Raji (cell line): Measurements from ENCODE around the gene MAGI1.

Source experiments
- POLR2A ChIP-seq: IDR thresholded peaks from 2 replicates; pipeline ENCODE4 v1.6.1; 2011; ENCODE audit warnings: low read depth, low read length, control low read depth; ENCODE audit not compliant: insufficient read depth

The MAGI1 gene

GRCh38 chr3:65526656-65527055, 512.1 kb downstream of the MAGI1 start:
- no peak for TF ChIP-seq POLR2A

DNA sequence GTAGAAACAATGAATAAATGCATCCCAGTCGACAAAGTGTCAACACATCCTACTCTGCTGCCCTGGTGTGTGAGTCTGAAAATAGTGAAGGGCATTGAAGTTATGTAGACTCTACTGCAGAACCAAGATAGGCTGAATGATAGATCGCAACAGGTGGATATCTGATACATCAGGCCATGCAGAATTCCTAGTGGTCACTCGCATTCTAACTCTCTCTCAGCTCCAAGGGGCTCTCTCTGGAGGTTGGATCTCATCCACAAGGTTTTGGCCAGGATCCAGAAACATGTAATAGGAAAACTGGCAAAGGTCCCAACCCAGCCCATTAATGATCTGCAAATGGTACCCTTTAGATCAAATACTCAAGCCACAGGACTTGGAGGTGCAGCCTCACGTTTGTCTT, 514.1 kb downstream of the MAGI1 start:
- TF ChIP-seq POLR2A = no peak

DNA sequence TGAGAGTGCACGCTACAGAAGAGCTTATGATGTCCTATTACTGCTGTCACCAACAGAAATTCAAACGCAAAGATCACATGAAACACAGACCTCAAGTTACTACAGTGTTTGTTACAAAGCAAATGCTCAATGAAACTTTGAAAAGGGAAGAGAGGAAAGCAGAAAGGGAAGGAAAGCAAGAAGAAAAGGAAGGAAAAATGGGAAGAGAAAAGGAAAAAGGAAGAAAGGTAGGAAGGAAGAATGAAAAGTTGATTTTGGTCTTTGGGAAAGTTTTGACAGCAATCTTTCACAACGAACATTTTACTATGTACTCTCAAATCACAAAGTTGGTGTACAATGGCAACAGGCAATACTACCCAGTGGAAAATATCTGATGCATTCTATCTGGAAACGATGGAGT, 514.8 kb downstream of the MAGI1 start:
- no peak for TF ChIP-seq POLR2A

GRCh38 chr3:65521032-65521431, 517.7 kb downstream of the MAGI1 start:
- TF ChIP-seq POLR2A = no peak

- no peak for TF ChIP-seq POLR2A
Observed at GRCh38 chr3:65516998-65517397, 521.7 kb downstream of the MAGI1 start.

DNA sequence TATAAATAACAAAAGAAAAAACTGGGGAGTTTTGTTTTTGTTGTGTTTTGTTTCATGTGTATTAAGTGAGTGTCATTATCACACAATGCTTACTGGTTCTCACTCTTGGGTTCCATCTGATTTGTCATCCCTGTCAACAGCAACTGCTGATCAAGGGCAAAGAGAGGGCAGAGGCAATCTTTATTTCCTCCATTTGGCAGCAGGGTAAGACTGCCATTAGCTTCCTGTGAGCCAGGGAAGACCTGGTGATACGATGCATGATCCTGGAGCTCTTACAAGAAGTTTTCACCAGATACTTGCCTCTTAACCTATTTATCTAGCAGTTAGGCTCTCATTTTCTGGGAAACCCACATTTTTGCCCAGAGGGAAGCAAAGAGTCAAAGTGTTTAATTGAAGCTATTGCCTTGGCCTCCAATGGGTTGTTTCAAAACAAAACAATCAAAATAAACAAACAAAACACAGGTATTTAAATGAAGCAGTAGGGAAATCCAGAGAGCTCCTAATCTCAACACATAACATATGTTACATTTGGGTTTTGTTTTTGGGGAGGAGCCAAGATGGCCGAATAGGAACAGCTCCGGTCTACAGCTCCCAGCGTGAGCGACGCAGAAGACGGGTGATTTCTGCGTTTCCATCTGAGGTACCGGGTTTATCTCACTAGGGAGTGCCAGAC, 529.8 kb downstream of the MAGI1 start:
- no peak for TF ChIP-seq POLR2A

DNA sequence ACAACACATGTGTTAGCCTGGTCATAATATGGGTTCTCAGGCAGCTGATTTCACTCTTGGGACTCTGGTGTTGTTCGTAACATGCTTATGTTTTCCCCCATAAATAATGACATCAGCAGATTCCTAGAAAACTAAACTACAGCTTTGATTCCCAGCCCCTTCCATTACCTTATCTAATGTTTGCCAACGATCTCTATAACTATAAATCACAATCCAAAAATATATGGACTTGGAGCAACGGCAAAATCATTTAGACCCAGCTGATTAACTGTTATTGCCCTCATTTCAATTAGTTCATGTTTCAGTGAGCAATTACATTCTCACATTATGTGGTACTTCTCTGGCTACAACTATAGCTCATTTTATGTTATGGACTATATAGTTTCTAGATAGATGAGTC, 531.3 kb downstream of the MAGI1 start:
- no peak for TF ChIP-seq POLR2A

- TF ChIP-seq POLR2A = no peak
Observed at GRCh38 chr3:65503776-65504175, 534.9 kb downstream of the MAGI1 start.

- TF ChIP-seq POLR2A = no peak
Observed at GRCh38 chr3:65502526-65502925, 536.2 kb downstream of the MAGI1 start.

DNA sequence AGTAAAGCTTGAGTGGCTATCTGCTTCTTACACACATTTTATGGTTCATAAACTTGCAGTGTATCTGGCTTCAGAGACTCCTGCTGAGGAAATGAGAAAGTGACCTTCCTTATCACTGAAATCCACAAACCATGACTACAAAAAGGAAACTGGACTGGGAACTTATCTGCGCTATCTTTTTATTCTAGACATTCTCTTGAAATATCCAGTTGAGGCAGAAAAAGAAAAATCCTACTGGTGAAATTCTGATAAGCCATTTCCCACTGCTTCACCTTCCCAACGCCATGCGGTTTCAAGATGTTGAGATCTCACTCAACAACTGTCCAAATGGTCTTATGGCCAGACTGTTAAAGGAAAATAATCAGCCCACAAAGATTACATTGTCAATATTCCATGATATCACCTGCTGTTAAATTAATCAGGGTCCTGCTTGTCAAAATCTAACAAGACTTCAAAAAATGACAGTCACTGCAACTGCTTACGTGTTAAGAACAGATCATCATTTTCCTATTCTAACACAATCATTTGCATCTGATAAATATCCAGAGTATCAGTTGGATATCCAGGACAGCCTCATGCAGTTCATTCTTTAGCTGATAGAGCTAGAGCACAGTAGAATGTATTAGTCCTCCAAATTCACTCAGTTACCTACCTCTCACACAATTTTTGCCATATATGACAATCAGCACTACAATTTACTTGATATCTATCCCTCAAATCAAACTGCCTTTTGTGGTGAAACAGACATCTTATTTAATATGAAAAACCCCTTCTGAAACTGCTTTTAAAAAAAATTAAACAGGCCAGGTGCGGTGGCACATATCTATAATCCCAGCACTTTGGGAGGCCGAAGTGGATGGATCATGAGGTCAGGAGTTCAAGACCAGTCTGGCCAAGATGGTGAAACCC, 538.1 kb downstream of the MAGI1 start:
- no peak for TF ChIP-seq POLR2A

DNA sequence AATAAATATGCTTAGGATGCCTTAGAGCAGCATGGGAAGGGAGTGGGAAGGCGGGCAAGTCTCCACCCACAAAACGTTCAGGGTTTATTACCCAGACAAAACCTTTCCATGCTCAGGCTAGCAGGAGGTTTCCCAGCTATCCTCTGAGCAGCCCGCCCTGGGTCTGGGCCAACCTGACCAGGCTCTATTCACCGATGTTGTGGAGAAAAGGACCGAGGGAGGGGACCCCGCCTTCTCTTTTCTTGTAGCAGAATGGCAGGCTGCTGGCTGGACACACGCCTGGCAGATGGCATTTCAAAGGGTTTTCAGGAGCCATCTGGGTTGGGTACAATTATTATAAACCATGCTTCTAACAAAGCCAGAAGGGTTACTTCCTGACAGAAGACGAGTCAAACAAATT, 540.9 kb downstream of the MAGI1 start:
- TF ChIP-seq POLR2A = no peak

DNA sequence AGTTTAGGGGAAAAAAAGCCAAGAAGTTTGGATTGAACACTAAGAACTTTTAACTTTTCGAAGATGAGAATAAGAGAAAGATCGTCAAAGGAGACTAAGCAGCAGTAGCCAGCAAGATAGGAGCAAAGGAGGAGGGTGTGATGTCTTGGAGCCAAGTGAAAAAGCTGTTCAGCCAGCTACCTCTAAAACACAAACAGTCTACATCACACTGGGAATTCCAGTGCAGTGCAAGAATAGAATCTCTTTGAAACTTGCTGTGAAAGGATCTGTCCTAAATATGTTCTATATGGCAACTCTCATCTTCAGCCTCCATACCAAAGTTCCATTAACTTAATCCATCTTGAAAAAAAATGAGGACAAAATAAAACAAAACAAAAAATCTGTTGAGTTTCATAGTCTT, 541.5 kb downstream of the MAGI1 start:
- no peak for TF ChIP-seq POLR2A

DNA sequence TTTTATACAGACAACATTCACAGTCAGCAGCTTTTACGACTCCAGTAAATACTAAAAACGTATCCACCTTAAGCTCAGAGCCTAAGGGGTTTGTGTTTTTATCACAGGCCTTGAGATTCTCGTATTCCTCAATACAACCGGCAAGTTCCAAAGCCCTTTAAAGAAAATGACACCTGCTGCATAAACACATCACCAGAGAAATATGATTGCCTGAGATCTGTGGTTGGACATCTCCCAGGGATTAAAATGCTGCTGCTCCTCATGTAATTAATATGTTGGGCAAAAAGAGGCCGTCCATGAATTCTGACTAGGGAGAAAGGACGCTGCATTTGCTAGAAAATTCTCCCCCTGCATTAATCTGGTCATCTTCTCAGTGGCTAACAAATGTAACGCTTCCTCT, 544.8 kb downstream of the MAGI1 start:
- no peak for TF ChIP-seq POLR2A

DNA sequence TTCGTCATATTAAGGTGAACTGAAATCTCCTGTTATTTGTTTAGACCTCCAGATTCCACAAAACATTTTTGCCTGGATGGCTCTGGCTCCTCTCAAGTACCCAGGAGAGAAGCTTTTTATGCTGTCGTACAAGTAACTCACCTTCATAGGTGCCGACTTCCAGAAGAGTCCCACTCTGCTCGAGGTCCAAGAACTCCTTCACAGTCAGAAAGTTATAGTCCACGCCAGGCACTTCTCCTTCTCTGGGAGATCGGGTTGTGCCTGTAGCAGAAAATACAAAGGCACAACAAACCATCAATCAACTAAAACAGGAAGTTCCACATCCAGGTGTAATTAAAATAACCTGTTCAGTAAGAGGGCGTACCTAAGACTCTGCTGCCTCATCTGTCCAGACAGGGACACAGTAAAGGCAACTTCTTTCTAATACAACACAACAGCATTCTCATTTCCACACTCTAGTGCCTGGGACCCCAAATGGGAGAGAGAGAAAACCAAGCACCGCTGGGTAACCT, 545.3 kb downstream of the MAGI1 start:
- TF ChIP-seq POLR2A = no peak

DNA sequence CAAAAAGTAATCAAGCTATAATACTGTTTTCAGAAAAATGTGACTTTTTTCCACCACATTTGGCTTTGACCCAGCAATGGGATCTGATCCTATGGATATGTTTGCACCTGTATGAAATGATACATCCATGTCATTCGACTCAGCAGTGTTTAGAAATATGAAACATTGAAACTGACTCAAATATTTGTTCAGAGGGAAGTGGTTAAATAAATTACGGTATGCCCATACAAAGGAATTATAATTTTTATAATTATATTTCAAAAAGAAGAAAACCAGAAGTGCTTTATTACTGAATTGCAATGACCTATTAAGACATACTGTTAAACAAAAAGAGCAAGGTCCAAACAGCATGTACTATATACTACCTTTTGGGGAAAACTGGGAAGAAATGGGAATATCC, 546.5 kb downstream of the MAGI1 start:
- TF ChIP-seq POLR2A = no peak

DNA sequence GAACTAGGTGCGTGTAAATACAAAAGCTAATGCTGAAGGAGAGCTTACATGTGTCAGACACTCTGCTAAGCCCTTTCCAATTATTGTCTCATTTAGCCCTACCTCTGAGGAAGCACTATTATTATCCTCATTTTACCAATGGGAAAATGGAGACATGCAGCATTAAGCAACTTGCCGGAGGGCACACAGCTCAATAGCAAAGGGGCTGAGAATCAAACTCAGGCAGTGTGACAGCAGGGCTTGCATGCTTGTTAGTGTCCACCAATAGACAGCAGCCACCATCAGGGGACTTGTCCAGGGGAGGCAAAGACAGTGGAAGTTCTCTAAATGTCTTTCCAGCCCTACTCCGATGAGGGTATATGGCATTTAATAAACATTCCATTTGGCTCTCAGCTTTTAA, 548.6 kb downstream of the MAGI1 start:
- TF ChIP-seq POLR2A = no peak
